ENCODE data around the gene FJX1. TPM values are rescaled to one million over a fixed set of nuclear protein-coding genes. Genes with fewer than 3 reads are reported as not detected.

FJX1 gene
- total RNA-seq, 2 experiments from 2014 or later: 0.63 TPM; not detected in 1

- no peak for TF ChIP-seq EZH2phosphoT487 (IDR thresholded peaks at IDR 0.05; ENCODE audit: borderline replicate concordance, low read depth, low read length)
- no peak for TF ChIP-seq CTCF (conservative IDR thresholded peaks at IDR 0.05; ENCODE audit: low read length)
- Histone ChIP-seq H4K20me1 (ENCODE audit: insufficient read depth, low read length) (no peaks in the 10 kb centered on the region), H3K9me3 (ENCODE audit: low read length) (no peaks in the 10 kb centered on the region), H3K9me2 (ENCODE audit: insufficient read depth, low read length) (no peaks in the 10 kb centered on the region), H3K4me1 (ENCODE audit: insufficient read depth, low read length, poor library complexity, severe bottlenecking) (no peaks in the 10 kb centered on the region), H3K27ac (ENCODE audit: low read depth, low read length, poor library complexity, severe bottlenecking) (no peak overlapping the region), H2AFZ (ENCODE audit: low read length) (no peak overlapping the region), H3K79me2 (ENCODE audit: insufficient read depth, low read depth, low read length) (no peaks in the 10 kb centered on the region), H3K36me3 (ENCODE audit: insufficient read depth, low read length) (no peaks in the 10 kb centered on the region), H3K4me2 (ENCODE audit: low read length) (no peak overlapping the region), H3K4me3 (ENCODE audit: low read depth, low read length, poor library complexity, severe bottlenecking) (no peak overlapping the region)
- no TSS peak for BruUV-seq (replicated peaks)
- intact Hi-C loops (cut with micrococcal nuclease; ENCODE audit: unreplicated experiment): no loop called here
- no peak for DNase-seq (ENCODE audit: low spot score)
- CTCF ChIA-PET (ENCODE audit: unreplicated experiment): no interaction called here
- POLR2A ChIA-PET: interaction anchor here (0.6 kb wide), 1 partner anchor 396 kb away, joined by 3 read pairs; no protein-coding TSS in a partner anchor
Measured at GRCh38 chr11:35605706-35606105, 12.6 kb upstream of the FJX1 start.

GRCh38 chr11:35606206-35606605 lies 12.1 kb upstream of the FJX1 start:
- no TSS peak for BruUV-seq (replicated peaks)
- no peak for DNase-seq (ENCODE audit: low spot score)
- H3K9me2 ChIP-seq (ENCODE audit: insufficient read depth, low read length): no peaks in the 10 kb centered on the region

More at GRCh38 chr11:35606206-35606605, 12.1 kb upstream of the FJX1 start:
- no peak overlapping the region for H3K27ac ChIP-seq (ENCODE audit: low read depth, low read length, poor library complexity, severe bottlenecking)
- no peaks in the 10 kb centered on the region for H3K79me2 ChIP-seq (ENCODE audit: insufficient read depth, low read depth, low read length)
- no peaks in the 10 kb centered on the region for H3K36me3 ChIP-seq (ENCODE audit: insufficient read depth, low read length)
- no peak overlapping the region for H2AFZ ChIP-seq (ENCODE audit: low read length)
- ChIA-PET CTCF (ENCODE audit: unreplicated experiment) (no interaction called here), POLR2A (interaction anchor here (0.6 kb wide), 2 partner anchors 396 to 409 kb away, joined by 3 read pairs; no protein-coding TSS in a partner anchor)
- H3K9me3 ChIP-seq (ENCODE audit: low read length): no peaks in the 10 kb centered on the region
- no peaks in the 10 kb centered on the region for H4K20me1 ChIP-seq (ENCODE audit: insufficient read depth, low read length)
- intact Hi-C loops (cut with micrococcal nuclease; ENCODE audit: unreplicated experiment): no loop called here
- H3K4me2 ChIP-seq (ENCODE audit: low read length): no peak overlapping the region
- no peaks in the 10 kb centered on the region for H3K4me1 ChIP-seq (ENCODE audit: insufficient read depth, low read length, poor library complexity, severe bottlenecking)
- TF ChIP-seq EZH2phosphoT487 (IDR thresholded peaks at IDR 0.05; ENCODE audit: borderline replicate concordance, low read depth, low read length) (no peak), CTCF (conservative IDR thresholded peaks at IDR 0.05; ENCODE audit: low read length) (no peak)
- H3K4me3 ChIP-seq (ENCODE audit: low read depth, low read length, poor library complexity, severe bottlenecking): no peak overlapping the region

Measured in OCI-LY7 (cell line).